HS-27A (cell line): Measurements from ENCODE around the gene RBP3.

Experiments used
- DNase-seq: peaks from one replicate; pipeline ENCODE4 v3.0.0-alpha.2; 2012; ENCODE audit warnings: low read depth, missing footprints

The RBP3 gene

GRCh38 chr10:47358457-47358856 is 10.3 kb downstream of the RBP3 start:
- no peak for DNase-seq

GRCh38 chr10:47359101-47359500 is 10.9 kb downstream of the RBP3 start:
- no peak for DNase-seq

- no peak for DNase-seq
Observed at GRCh38 chr10:47359626-47360418, 11.7 kb downstream of the RBP3 start.

GRCh38 chr10:47360419-47361040 is 12.4 kb downstream of the RBP3 start:
- DNase-seq, result no peak

- DNase-seq, result no peak
Observed at GRCh38 chr10:47361293-47361692, 13.1 kb downstream of the RBP3 start.

- DNase-seq, result no peak
Observed at GRCh38 chr10:47362199-47362598, 14.0 kb downstream of the RBP3 start.

- DNase-seq, result no peak
Observed at GRCh38 chr10:47363781-47364180, 15.6 kb downstream of the RBP3 start.

GRCh38 chr10:47364366-47364765 is 16.2 kb downstream of the RBP3 start:
- no peak for DNase-seq

GRCh38 chr10:47364911-47365310 is 16.7 kb downstream of the RBP3 start:
- DNase-seq, result no peak

GRCh38 chr10:47365431-47366180 is 17.4 kb downstream of the RBP3 start:
- no peak for DNase-seq

GRCh38 chr10:47366181-47366631 is 18.0 kb downstream of the RBP3 start:
- no peak for DNase-seq

GRCh38 chr10:47366731-47367460 is 18.7 kb downstream of the RBP3 start:
- no peak for DNase-seq

GRCh38 chr10:47367646-47368045 is 19.5 kb downstream of the RBP3 start:
- no peak for DNase-seq

- no peak for DNase-seq
Observed at GRCh38 chr10:47368431-47369180, 20.4 kb downstream of the RBP3 start.

GRCh38 chr10:47369251-47369894 is 21.2 kb downstream of the RBP3 start:
- no peak for DNase-seq

- DNase-seq, result no peak
Observed at GRCh38 chr10:47370015-47370767, 22.0 kb downstream of the RBP3 start.

- no peak for DNase-seq
Observed at GRCh38 chr10:47370878-47371277, 22.7 kb downstream of the RBP3 start.

GRCh38 chr10:47371629-47372485 is 23.7 kb downstream of the RBP3 start:
- DNase-seq, result no peak

GRCh38 chr10:47372726-47373125 is 24.6 kb downstream of the RBP3 start:
- DNase-seq, result no peak
